ENCODE measurements around the gene RDH16.
"Not testable (repeated sequence)": the region's sequence is repeated elsewhere in the genome, so short reads cannot be mapped to it uniquely, and the experiment has no call there.

The RDH16 gene

DNA sequence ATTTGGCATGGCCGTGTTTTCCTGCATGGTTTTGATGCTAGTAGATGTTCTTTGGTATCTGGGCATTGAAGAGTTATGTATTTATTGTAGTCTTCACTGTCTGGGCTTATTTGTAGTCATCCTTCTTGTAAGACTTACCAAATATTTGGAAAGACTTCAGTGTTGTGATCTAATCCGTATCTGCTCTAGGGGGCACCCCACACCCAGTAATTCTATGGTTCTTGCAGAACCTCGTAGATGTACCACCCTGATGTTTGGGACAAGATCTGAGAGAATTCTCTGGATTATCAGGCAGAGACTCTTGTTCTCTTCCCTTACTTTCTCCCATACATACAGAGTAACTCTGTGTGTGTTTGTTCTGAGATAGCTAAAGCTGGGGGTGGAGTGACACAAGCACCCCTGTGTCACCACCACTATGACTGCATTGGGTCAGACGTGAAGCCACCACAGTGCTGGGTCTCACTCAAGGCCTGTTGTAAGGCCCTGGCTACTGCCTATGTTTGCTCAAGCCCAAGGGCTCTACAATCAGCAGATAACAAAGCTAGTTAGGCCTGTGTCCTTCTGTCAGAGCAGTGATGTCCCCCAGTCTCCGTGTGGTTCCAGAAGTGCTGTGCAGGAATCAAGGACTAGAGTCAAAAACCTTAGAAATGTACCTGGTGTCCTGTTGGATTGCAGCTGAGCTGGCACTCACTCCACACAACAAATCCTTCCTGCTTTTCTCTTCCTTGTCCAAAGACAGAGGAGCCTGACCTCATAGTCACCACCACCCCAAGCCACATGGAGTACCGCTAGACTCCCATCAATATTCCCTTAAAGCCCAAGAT is 9.6 kb downstream of the RDH16 start:
- Mint-ChIP-seq H3K27me3 (ENCODE audit: low read depth) (peaks cover 4% of the 10 kb centered on the region), H3K36me3 (ENCODE audit: low read depth) (peaks cover 3% of the 10 kb centered on the region), H3K4me1 (no peaks in the 10 kb centered on the region), H3K27ac (no peak overlapping the region), H3K9me3 (peaks cover 29% of the 10 kb centered on the region), H3K4me3 (no peak overlapping the region)
- TF ChIP-seq, protein P1, sequence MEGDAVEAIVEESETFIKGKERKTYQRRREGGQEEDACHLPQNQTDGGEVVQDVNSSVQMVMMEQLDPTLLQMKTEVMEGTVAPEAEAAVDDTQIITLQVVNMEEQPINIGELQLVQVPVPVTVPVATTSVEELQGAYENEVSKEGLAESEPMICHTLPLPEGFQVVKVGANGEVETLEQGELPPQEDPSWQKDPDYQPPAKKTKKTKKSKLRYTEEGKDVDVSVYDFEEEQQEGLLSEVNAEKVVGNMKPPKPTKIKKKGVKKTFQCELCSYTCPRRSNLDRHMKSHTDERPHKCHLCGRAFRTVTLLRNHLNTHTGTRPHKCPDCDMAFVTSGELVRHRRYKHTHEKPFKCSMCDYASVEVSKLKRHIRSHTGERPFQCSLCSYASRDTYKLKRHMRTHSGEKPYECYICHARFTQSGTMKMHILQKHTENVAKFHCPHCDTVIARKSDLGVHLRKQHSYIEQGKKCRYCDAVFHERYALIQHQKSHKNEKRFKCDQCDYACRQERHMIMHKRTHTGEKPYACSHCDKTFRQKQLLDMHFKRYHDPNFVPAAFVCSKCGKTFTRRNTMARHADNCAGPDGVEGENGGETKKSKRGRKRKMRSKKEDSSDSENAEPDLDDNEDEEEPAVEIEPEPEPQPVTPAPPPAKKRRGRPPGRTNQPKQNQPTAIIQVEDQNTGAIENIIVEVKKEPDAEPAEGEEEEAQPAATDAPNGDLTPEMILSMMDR (IDR thresholded peaks at IDR 0.05; ENCODE audit: unreplicated experiment in 3 of 3) = no peak

DNA sequence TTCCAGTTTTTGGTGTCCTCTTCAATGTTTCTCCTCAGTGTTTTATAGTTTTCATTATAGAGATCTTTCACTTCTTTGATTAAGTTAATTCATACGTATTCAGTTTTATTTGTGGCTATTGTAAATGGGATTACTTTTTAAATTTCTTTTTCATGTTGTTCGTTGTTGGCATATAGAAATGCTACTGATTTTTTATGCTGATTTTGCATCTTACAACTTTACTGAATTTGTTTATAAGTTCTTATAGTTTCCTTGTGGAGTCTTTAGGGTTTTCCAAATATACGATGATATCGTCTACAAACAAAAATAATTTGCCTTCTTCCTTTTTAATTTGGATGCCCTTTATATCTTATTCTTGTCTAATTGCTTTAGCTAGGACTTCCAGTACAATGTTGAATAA is 13.5 kb downstream of the RDH16 start:
- Mint-ChIP-seq H3K27ac (no peak overlapping the region), H3K4me3 (no peak overlapping the region), H3K4me1 (peaks cover 8% of the 10 kb centered on the region), H3K27me3 (ENCODE audit: low read depth) (peaks cover 4% of the 10 kb centered on the region), H3K36me3 (ENCODE audit: low read depth) (peaks cover 3% of the 10 kb centered on the region), H3K9me3 (peaks cover 31% of the 10 kb centered on the region)
- TF ChIP-seq, protein P1 (IDR thresholded peaks at IDR 0.05; ENCODE audit: unreplicated experiment in 3 of 3) = no peak

DNA sequence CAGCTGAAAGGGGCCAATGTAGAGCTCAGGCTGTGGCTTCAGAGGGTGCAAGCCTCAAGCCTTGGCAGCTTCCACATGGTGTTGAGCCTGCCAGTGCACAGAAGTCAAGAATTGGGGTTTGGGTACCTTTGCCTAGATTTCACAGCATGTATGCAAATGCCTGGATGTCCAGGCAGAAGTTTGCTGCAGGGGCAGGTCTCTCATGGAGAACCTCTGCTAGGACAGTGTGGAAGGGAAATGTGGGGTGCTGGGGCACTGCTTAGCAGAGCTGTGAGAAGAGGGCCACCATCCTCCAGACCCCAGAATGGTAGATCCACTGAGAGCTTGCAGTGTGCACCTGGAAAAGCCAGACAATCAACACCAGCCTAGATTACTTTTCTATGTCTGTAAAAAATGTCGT is 14.0 kb downstream of the RDH16 start:
- peaks cover 31% of the 10 kb centered on the region for H3K9me3 Mint-ChIP-seq
- not testable (repeated sequence) for H3K36me3 Mint-ChIP-seq (ENCODE audit: low read depth); H3K4me3 Mint-ChIP-seq; H3K27me3 Mint-ChIP-seq (ENCODE audit: low read depth); H3K4me1 Mint-ChIP-seq; H3K27ac Mint-ChIP-seq

DNA sequence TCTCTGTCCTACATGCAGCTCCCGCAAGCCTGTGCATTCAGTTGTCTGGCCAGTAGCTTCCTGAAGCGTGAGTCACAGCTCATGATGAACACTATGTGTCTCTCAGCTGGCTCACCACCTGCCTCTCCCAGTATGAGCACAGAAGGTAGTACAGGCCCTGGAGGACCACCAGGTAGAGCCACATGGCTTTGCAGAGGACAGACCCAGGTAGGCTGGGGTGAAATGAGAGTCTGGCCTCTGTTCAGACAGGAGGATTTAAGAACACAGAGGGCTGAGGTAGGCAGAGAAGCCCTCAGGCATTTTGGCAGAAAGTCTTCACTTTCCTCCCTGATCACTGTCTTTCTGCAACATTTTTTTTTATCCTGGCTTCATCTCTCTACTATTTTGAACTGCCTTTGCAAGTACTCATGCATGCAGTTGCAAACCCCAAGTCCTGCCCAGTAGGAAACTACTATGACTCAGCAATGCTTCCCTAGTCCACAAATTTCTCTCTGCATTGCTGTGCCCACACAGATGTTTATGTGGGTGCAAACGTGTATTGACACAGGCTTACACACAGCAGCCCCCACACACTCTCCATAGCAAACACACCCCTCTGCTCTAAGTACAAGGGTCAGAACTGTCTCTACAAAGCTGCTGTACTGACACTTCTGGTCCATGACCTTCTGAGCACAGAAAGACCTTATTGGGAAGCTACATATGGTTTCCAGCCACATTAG is 15.9 kb downstream of the RDH16 start:
- TF ChIP-seq, protein P1 (IDR thresholded peaks at IDR 0.05; ENCODE audit: unreplicated experiment in 3 of 3) = no peak
- peaks cover 8% of the 10 kb centered on the region for H3K4me1 Mint-ChIP-seq
- H3K36me3 Mint-ChIP-seq (ENCODE audit: low read depth) = no peaks in the 10 kb centered on the region
- no peak overlapping the region for H3K4me3 Mint-ChIP-seq
- peaks cover 21% of the 10 kb centered on the region for H3K9me3 Mint-ChIP-seq
- no peaks in the 10 kb centered on the region for H3K27me3 Mint-ChIP-seq (ENCODE audit: low read depth)
- H3K27ac Mint-ChIP-seq = peak overlapping the region in 2 of 3 experiments; percentile 1 to 48

DNA sequence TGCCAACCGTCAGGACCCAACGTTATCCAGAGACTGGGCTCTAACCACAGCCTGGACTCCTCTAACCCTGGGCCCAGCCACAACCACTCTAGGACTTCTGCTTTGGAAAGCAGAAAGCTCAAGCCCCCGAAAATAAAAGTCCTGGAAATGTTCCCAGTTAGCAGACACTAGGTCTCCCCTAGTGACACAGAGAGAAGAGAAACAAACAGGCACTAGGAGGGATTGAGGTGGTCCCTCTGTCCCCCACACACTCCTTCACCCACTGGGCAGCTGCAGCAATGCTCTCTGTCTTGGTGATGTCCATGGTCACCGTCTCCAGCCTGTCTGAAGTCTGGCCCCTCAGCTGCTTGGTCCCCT is 16.5 kb downstream of the RDH16 start:
- Mint-ChIP-seq H3K9me3 (peaks cover 15% of the 10 kb centered on the region), H3K27ac (peak overlapping the region in 1 of 3 experiments; percentile 48)
- not testable (repeated sequence) for H3K4me1 Mint-ChIP-seq; H3K36me3 Mint-ChIP-seq (ENCODE audit: low read depth); H3K4me3 Mint-ChIP-seq; H3K27me3 Mint-ChIP-seq (ENCODE audit: low read depth)

DNA sequence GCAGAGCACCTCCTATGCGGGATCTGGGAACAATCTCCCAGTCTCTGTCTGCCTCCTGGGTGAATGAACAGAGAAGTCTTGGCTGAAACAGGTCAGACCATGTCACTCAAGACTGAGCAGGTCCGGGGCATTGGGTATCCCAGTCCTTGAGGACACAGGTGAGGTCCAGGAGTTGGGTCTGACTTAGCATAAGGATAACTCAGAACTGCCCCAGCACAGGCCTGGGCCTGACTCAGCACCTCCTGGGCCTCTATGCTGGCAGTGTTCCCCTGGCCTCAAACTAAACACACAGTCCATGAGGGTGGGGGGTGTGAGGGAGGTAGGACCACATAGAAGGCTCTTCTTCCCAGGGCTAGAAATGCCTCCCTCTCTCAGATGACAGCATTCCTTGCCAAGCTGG is 21.7 kb downstream of the RDH16 start:
- Mint-ChIP-seq H3K27ac (no peak overlapping the region), H3K4me1 (peaks cover 17% of the 10 kb centered on the region), H3K9me3 (no peaks in the 10 kb centered on the region), H3K36me3 (ENCODE audit: low read depth) (no peaks in the 10 kb centered on the region), H3K27me3 (ENCODE audit: low read depth) (no peaks in the 10 kb centered on the region), H3K4me3 (no peak overlapping the region)
- TF ChIP-seq, protein P1 (IDR thresholded peaks at IDR 0.05; ENCODE audit: unreplicated experiment in 3 of 3) = no peak

DNA sequence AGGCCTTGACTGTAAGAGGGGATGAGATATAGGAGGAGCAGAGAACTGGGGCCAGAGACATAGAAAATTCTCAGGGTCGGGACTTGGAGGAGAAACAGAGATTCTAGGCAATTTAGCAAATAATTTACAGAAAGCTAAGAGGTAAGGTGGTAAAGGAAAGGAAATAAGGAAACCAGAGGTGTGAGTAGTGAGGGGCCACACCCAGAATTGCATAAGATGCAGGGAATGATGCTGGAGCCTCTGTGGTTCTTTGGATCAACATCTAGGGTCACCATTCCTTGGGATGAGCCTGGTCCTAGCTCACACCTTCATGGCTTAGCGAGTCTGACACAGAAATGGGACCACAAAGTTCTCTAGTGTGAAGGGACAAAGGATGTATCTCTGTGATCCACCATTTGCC is 22.3 kb downstream of the RDH16 start:
- Mint-ChIP-seq H3K4me3 (no peak overlapping the region), H3K27ac (no peak overlapping the region), H3K4me1 (peaks cover 17% of the 10 kb centered on the region), H3K9me3 (no peaks in the 10 kb centered on the region), H3K27me3 (ENCODE audit: low read depth) (no peaks in the 10 kb centered on the region), H3K36me3 (ENCODE audit: low read depth) (no peaks in the 10 kb centered on the region)
- TF ChIP-seq, protein P1 (IDR thresholded peaks at IDR 0.05; ENCODE audit: unreplicated experiment in 3 of 3) = no peak
